Common myeloid progenitor, CD34-positive (primary cell): ENCODE measurements around the gene DUSP14.
"Not testable (repeated sequence)": the region's sequence is repeated elsewhere in the genome, so short reads cannot be mapped to it uniquely, and the experiment has no call there.

Experiments used
- CTCF ChIA-PET: fragments of 350-600 bp; sonication (Branson Sonifier 250); formaldehyde crosslinking; loops from one replicate; lab custom pipeline; 2021; ENCODE audit warnings: antibody characterized with exemption; lab: Charles Lee
- POLR2A ChIA-PET: fragments of 350-600 bp; sonication (Branson Sonifier 250); formaldehyde crosslinking; loops from one replicate; lab custom pipeline; 2021; ENCODE audit warnings: antibody characterized with exemption; lab: Charles Lee
- DNase-seq, 3 donors: peaks; one replicate each; pipeline versions ENCODE4 v3.0.0 to v3.0.0-alpha.2; 2013
- H3K27ac ChIP-seq, 2 experiments: 1 replicate in 1 of 2; 2 replicates in 1 of 2; pipeline ENCODE4 v1.7.0; 2013; ENCODE audit warnings: inconsistent platforms in 2 of 2, low read length in 2 of 2, mild to moderate bottlenecking in 2 of 2, low read depth in 1 of 2, moderate library complexity in 1 of 2; ENCODE audit not compliant: severe bottlenecking in 2 of 2, insufficient read depth in 1 of 2, poor library complexity in 1 of 2
- H3K27me3 ChIP-seq, 5 experiments: replicated peaks in 2 of 5; 1 replicate in 3 of 5; 2 replicates in 2 of 5; pipeline versions ENCODE4 v1.6.1 to v1.7.0; 2013; ENCODE audit warnings: low read length in 4 of 5, mild to moderate bottlenecking in 2 of 5, moderate library complexity in 2 of 5, inconsistent platforms in 1 of 5; ENCODE audit not compliant: insufficient read depth in 5 of 5, control insufficient read depth in 4 of 5
- H3K36me3 ChIP-seq, 4 experiments: 1 replicate in 2 of 4; 2 replicates in 2 of 4; pipeline versions ENCODE4 v1.6.1 to v1.7.0; 2013; ENCODE audit warnings: low read length in 3 of 4, control low read depth in 1 of 4, mild to moderate bottlenecking in 1 of 4; ENCODE audit not compliant: control insufficient read depth in 4 of 4, insufficient read depth in 4 of 4
- H3K4me1 ChIP-seq, 4 experiments: 1 replicate in 3 of 4; 2 replicates in 1 of 4; pipeline versions ENCODE4 v1.6.1 to v1.7.1; 2013; ENCODE audit warnings: low read length in 3 of 4, mild to moderate bottlenecking in 3 of 4, control low read depth in 1 of 4, inconsistent platforms in 1 of 4, moderate library complexity in 1 of 4; ENCODE audit not compliant: control insufficient read depth in 4 of 4, insufficient read depth in 4 of 4; ENCODE audit errors: control extremely low read depth in 1 of 4
- H3K4me3 ChIP-seq, 7 experiments: 1 replicate in 4 of 7; 2 replicates in 3 of 7; pipeline versions ENCODE4 v1.5.1 to v1.7.0; 2013; ENCODE audit warnings: mild to moderate bottlenecking in 7 of 7, low read length in 6 of 7, moderate library complexity in 6 of 7, inconsistent platforms in 2 of 7, low read depth in 2 of 7, control low read depth in 1 of 7; ENCODE audit not compliant: insufficient read depth in 4 of 7, control insufficient read depth in 1 of 7; ENCODE audit errors: extremely low read depth in 1 of 7
- H3K9me3 ChIP-seq, 5 experiments: 1 replicate in 4 of 5; 2 replicates in 1 of 5; pipeline versions ENCODE4 v1.6.1 to v1.7.1; 2013; ENCODE audit warnings: low read length in 4 of 5, mild to moderate bottlenecking in 2 of 5, inconsistent platforms in 1 of 5, low read depth in 1 of 5, moderate library complexity in 1 of 5; ENCODE audit not compliant: control insufficient read depth in 4 of 5, insufficient read depth in 2 of 5; ENCODE audit errors: control extremely low read depth in 1 of 5
- WGBS: methylation state at CpG from one replicate; pipeline ENCODE4 v1.1.5; 2013; ENCODE audit not compliant: insufficient coverage; 5-methylcytosine and 5-hydroxymethylcytosine counted together

The DUSP14 gene

DNA sequence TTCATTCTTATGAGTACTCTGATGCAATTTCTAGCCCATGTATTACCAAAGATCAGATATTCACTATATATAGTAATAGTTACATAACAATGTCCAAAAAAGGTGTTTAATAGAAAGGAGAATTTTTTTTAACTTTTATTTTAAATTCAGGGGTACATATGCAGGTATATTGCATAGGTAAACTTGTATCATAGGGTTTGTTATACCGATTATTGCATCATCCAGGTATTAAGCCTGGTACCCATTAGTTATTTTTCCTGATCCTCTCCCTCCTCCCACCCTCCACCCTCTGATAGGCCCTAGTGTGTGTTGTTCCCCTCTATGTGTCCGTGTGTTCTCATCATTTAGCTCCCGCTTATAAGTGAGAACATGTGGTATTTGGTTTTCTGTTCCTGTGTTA, 31.9 kb upstream of the DUSP14 start:
- H3K27ac ChIP-seq, POLR2A ChIA-PET: not testable (repeated sequence)
- whole genome bisulfite sequencing = no CpG with 5 or more reads among the region's 3 CpGs

DNA sequence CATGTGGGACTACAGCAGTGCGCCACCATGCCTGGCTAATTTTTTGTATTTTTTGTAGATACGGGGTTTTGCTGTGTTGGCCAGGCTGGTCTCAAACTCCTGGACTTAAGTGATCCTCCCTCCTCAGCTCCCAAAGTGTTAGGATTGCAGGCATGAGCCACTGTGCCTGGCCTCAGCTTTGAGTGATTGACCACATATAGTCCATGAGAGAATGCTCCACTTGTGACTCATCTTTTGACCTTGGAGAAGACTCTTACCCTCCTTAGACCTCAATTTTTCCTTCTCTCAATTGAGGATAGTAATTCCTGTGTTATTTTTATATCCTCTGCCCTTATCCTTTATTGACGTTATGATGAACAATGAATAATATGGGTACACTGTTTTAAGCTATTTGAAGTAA, 30.9 kb upstream of the DUSP14 start:
- H3K27me3 ChIP-seq = no peaks in the 10 kb centered on the region
- DNase-seq = no peak
- no peak overlapping the region for H3K27ac ChIP-seq

More for the DNA sequence above, 31.9 kb upstream of the DUSP14 start:
- not testable (repeated sequence) for H3K4me3 ChIP-seq, H3K27me3 ChIP-seq, H3K4me1 ChIP-seq, H3K9me3 ChIP-seq, DNase-seq
- CTCF ChIA-PET = interaction anchor here (1.4 kb wide), 1 partner anchor 8 kb away, joined by 3 read pairs; no protein-coding TSS in a partner anchor
- H3K36me3 ChIP-seq = peaks cover 10 to 30% (median 21%) of the 10 kb centered on the region in 4 experiments

DNA sequence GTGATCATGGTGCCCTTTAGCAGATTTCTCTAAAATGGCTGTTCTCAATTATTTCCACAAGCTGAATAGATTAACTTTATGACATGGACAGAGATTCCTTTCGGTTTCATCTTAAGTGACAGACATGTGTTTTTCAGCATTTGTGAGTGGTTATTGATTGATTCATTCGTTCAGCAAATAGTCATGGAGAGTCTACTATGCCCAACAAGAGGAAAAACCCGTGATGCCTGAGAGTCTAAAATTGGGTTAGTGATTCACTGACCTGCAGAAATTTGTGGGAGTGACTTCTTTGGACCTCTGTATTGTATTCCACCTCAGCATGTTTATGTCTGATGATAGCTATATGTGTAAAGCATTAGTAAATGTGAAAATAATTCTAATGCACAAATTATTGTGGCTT, 28.0 kb upstream of the DUSP14 start:
- Histone ChIP-seq H3K36me3 (peaks cover 10 to 33% (median 28%) of the 10 kb centered on the region in 4 experiments), H3K27ac (no peak overlapping the region), H3K27me3 (no peaks in the 10 kb centered on the region), H3K4me1 (no peaks in the 10 kb centered on the region), H3K9me3 (no peaks in the 10 kb centered on the region), H3K4me3 (no peak overlapping the region)
- ChIA-PET POLR2A (no interaction called here), CTCF (no interaction called here)
- no peak for DNase-seq
- whole genome bisulfite sequencing = 90% methylated on average over 2 of the region's 3 CpGs

More for the DNA sequence above, 30.9 kb upstream of the DUSP14 start:
- WGBS = 100% methylated on average over 2 of the region's 3 CpGs
- peaks cover 10 to 27% (median 21%) of the 10 kb centered on the region in 4 experiments for H3K36me3 ChIP-seq
- no peaks in the 10 kb centered on the region for H3K4me1 ChIP-seq
- H3K4me3 ChIP-seq = no peak overlapping the region
- ChIA-PET POLR2A (no interaction called here), CTCF (interaction anchor here (1.4 kb wide), 1 partner anchor 9 kb away, joined by 3 read pairs; no protein-coding TSS in a partner anchor)
- no peaks in the 10 kb centered on the region for H3K9me3 ChIP-seq

DNA sequence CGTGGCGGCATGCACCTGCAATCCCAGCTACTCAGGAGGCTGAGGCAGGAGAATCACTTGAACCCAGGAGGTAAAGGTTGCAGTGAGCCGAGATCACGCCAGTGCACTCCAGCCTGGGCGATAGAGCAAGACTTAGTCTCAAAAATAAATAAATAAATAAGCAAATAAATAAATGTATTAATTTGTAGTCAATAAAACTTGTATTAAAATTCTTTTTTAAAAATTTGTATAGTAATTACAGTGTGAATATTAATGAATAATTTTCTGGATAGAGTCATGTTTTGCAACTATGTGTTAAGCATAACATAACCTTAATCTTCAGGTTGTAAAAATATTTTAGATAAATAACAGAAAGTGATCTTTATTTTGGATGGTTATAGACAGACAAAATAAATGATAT, 27.2 kb upstream of the DUSP14 start:
- H3K9me3 ChIP-seq = no peaks in the 10 kb centered on the region
- DNase-seq = no peak
- no peaks in the 10 kb centered on the region for H3K27me3 ChIP-seq
- H3K4me1 ChIP-seq = no peaks in the 10 kb centered on the region
- H3K36me3 ChIP-seq = peaks cover 8 to 39% (median 31%) of the 10 kb centered on the region in 4 experiments
- ChIA-PET POLR2A (no interaction called here), CTCF (no interaction called here)
- no peak overlapping the region for H3K27ac ChIP-seq
- no peak overlapping the region for H3K4me3 ChIP-seq
- no CpG with 5 or more reads among the region's 5 CpGs for WGBS

DNA sequence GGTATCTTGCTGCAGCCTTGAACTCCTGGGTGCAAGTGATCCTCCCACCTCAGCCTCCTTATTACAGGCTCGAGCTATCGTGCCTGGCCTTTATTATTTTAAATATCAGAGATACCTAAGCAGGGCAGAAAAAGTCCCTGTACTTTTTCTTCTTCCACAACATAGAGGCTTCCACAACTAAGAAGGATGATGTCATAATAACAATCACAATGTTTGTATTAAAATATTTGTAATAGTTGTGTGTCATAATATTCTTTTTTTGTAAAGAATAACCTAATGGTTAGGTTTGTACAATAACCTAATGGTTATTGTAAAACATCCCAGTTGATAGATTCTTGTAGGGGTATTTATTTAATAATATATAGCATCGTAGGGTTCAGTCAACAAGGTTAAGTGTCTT, 26.7 kb upstream of the DUSP14 start:
- H3K27ac ChIP-seq = no peak overlapping the region
- CTCF ChIA-PET = no interaction called here
- no peaks in the 10 kb centered on the region for H3K9me3 ChIP-seq
- no peaks in the 10 kb centered on the region for H3K4me1 ChIP-seq
- H3K4me3 ChIP-seq = no peak overlapping the region
- peaks cover 8 to 44% (median 32%) of the 10 kb centered on the region in 4 experiments for H3K36me3 ChIP-seq
- H3K27me3 ChIP-seq = no peaks in the 10 kb centered on the region
- no peak for DNase-seq
- no CpG with 5 or more reads among the region's 3 CpGs for WGBS
- POLR2A ChIA-PET = no interaction called here

DNA sequence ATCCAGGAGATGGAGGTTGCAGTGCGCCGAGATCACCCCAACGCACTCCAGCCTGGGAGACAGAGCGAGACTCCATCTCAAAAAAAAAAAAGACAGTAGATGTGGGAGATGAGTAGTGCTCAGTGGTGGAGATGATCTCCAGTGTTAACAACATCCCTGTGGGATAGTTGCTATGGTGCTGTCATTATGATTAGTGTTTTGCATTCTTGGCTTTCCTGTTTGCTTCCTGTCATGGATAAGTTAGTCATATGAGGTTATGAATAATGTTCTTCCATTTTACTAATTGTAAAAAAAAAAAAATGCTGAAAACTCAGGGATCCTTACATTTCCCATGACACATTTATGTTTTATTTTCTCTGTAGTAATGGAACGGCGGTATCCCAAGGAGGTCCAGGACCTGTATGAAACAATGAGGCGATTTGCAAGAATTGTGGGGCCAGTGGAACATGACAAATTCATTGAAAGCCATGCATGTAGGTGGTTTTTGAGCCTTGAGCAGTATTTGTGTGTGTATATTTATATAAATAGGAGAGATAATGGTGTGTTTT, 24.5 kb upstream of the DUSP14 start:
- CTCF ChIA-PET = no interaction called here
- H3K4me1 ChIP-seq = peaks cover 0 to 7% (median 5%) of the 10 kb centered on the region in 4 experiments
- no peaks in the 10 kb centered on the region for H3K27me3 ChIP-seq
- no peaks in the 10 kb centered on the region for H3K9me3 ChIP-seq
- POLR2A ChIA-PET = no interaction called here
- H3K36me3 ChIP-seq = peaks cover 8 to 51% (median 31%) of the 10 kb centered on the region in 4 experiments
- DNase-seq = peak in 2 of 3 donors; percentile 26
- no peak overlapping the region for H3K4me3 ChIP-seq
- H3K27ac ChIP-seq = no peak overlapping the region
- 100% methylated on average over 7 of the region's 7 CpGs for WGBS

DNA sequence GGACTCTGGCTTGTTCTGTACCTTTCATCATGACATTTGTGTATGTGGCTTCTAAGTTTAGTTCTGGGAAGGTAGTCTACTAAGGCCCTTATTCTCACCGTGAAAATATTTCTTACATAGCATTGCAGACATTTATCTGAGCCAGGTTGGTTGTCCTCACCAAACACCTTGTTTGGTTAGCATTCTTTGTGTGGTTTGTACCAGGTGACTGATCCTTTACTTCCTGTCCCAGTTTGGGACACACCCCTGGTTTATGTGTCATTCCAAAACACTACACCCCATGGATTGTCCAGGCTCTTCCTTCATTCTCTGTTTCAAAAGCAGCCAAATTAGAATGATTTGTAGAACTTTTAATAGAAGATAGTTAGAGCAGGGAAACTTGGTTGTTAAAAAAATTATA, 23.2 kb upstream of the DUSP14 start:
- H3K27me3 ChIP-seq = no peaks in the 10 kb centered on the region
- no peaks in the 10 kb centered on the region for H3K9me3 ChIP-seq
- H3K4me3 ChIP-seq = no peak overlapping the region
- POLR2A ChIA-PET = no interaction called here
- H3K36me3 ChIP-seq = peaks cover 5 to 56% (median 35%) of the 10 kb centered on the region in 4 experiments
- CTCF ChIA-PET = no interaction called here
- H3K27ac ChIP-seq = no peak overlapping the region
- no CpG with 5 or more reads among the region's 1 CpG for WGBS
- peaks cover 2 to 18% (median 8%) of the 10 kb centered on the region in 4 experiments for H3K4me1 ChIP-seq
- no peak for DNase-seq
